ENCODE results near the gene UFM1.
A peak's percentile ranks its signal among the peaks of the same experiment; 100 is the strongest.

The UFM1 gene

DNA sequence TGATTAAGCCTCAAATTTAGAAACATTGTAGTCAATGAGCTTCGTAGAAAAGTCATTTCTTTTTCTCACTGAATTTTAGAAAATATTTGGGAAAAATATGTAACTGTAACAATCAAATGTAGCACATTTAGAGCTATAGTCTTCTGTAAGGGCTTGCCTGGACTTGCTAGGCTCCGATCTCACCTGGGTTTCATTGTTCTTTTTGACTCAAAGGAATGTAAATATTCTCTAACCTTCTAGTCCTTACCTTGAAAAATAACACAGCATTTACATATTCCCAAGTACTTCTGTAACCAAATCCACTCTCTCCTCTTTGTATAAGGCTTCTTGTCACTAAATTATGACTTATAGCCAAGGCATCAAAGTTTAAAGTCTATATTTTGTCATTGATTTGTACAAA lies 2.9 kb upstream of the UFM1 start:
- no peak overlapping the region for H3K4me3 ChIP-seq (ENCODE audit: control insufficient read depth, low read depth, low read length)
- TF ChIP-seq, protein P1, sequence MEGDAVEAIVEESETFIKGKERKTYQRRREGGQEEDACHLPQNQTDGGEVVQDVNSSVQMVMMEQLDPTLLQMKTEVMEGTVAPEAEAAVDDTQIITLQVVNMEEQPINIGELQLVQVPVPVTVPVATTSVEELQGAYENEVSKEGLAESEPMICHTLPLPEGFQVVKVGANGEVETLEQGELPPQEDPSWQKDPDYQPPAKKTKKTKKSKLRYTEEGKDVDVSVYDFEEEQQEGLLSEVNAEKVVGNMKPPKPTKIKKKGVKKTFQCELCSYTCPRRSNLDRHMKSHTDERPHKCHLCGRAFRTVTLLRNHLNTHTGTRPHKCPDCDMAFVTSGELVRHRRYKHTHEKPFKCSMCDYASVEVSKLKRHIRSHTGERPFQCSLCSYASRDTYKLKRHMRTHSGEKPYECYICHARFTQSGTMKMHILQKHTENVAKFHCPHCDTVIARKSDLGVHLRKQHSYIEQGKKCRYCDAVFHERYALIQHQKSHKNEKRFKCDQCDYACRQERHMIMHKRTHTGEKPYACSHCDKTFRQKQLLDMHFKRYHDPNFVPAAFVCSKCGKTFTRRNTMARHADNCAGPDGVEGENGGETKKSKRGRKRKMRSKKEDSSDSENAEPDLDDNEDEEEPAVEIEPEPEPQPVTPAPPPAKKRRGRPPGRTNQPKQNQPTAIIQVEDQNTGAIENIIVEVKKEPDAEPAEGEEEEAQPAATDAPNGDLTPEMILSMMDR (IDR thresholded peaks at IDR 0.05; ENCODE audit: control insufficient read depth, insufficient read depth, low read depth, low read length, missing control alignments) = no peak
- no peak for DNase-seq (ENCODE audit: low read depth)

DNA sequence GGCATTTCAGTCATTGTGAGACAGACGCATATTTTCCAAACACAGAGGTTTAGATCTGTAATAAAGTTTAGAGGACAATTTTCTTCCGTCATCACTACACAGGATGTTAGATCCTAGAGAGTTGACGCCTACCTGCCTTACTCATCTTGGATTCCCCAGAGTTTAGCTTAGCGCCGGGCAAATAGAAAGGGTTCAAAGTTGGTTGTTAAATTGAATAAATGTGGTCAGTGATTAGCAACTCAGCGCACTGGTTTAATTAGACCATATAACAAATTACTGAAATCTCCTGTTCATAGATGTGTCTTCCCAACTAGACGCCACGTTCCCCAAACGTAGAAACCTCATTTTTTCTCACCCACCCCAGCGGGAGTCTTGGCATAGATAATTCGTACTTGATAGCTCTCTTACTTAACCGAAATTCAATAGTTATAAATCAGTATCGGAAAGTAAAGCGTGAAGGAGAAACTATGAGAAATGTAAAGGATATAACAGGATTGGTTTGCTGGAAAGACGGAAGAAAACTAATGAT lies 726 bp upstream of the UFM1 start:
- DNase-seq (ENCODE audit: low read depth) = no peak
- H3K4me3 ChIP-seq (ENCODE audit: control insufficient read depth, low read depth, low read length) = peak overlapping the region; percentile 52
- TF ChIP-seq, protein P1 (IDR thresholded peaks at IDR 0.05; ENCODE audit: control insufficient read depth, insufficient read depth, low read depth, low read length, missing control alignments) = no peak

DNA sequence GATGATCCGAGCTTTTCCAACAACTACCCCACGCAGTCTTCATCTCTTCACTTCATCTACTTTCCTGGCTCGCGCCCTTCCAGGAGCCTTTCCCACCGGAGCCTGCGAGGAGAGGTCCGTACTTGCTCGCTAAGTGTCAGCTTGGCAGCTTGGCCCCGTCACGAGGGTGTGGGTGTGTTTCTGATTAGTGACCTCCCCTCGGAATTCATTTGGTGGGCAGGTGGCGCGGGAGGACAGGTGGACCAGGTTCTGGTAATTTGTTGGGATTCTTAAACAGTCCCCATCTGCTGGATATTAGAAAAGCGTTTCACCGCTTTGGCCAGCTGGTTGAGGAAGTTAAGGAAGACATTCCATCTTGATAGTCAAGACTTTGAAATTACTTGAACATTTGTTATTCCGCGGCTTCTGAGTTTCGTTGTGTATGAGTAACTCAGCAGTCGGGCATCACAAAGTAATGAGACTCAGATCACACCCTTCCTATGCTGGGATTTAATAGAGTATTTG lies 515 bp downstream of the UFM1 start:
- peak overlapping the region; percentile 97 for H3K4me3 ChIP-seq (ENCODE audit: control insufficient read depth, low read depth, low read length)
- TF ChIP-seq, protein P1 (IDR thresholded peaks at IDR 0.05; ENCODE audit: control insufficient read depth, insufficient read depth, low read depth, low read length, missing control alignments) = no peak
- peak; percentile 11 for DNase-seq (ENCODE audit: low read depth)

DNA sequence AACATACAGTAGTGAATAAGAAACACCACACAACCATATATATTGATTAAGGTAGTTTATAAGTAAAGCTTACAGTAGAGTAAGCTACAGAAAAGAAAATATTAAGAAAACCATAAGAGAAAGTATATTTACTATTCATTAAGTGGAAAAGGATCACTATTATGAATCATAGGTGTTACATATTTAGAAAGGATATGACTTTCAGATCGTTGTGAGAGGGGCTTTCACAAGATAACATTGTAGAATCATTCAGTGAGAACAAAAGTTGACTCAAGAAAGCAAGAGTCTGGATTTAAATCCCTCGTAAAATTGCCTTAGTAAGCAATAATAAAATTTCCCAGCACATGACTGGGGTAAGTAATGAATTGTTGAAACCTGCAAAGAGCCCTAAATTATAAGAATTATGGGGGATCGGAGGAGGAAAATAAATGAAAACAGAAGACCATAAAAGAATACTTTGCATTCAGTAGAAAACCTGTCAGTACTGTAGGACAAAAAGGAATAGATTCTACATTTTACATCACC lies 6.0 kb downstream of the UFM1 start:
- TF ChIP-seq, protein P1 (IDR thresholded peaks at IDR 0.05; ENCODE audit: control insufficient read depth, insufficient read depth, low read depth, low read length, missing control alignments) = no peak
- H3K4me3 ChIP-seq (ENCODE audit: control insufficient read depth, low read depth, low read length) = no peak overlapping the region
- no peak for DNase-seq (ENCODE audit: low read depth)

DNA sequence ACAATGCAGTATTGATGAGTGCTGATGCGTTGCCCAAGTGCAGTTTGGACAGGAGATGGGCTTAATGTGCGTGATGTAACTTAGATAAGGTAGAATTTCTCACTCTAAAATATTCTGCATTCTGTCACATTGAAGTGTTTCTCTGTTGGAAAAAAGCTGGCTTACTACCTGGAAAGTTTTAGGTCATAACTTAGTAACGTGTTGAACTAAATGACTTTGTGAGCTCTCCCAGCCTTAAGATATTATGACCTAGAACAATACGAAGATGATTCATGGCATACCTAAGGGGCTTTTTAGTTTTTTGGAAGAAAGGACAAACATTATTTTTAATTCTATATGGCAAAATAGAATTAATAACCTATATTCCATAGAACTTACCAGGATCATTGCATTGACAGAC lies 9.0 kb downstream of the UFM1 start:
- no peak overlapping the region for H3K4me3 ChIP-seq (ENCODE audit: control insufficient read depth, low read depth, low read length)
- DNase-seq (ENCODE audit: low read depth) = no peak
- TF ChIP-seq, protein P1 (IDR thresholded peaks at IDR 0.05; ENCODE audit: control insufficient read depth, insufficient read depth, low read depth, low read length, missing control alignments) = no peak

DNA sequence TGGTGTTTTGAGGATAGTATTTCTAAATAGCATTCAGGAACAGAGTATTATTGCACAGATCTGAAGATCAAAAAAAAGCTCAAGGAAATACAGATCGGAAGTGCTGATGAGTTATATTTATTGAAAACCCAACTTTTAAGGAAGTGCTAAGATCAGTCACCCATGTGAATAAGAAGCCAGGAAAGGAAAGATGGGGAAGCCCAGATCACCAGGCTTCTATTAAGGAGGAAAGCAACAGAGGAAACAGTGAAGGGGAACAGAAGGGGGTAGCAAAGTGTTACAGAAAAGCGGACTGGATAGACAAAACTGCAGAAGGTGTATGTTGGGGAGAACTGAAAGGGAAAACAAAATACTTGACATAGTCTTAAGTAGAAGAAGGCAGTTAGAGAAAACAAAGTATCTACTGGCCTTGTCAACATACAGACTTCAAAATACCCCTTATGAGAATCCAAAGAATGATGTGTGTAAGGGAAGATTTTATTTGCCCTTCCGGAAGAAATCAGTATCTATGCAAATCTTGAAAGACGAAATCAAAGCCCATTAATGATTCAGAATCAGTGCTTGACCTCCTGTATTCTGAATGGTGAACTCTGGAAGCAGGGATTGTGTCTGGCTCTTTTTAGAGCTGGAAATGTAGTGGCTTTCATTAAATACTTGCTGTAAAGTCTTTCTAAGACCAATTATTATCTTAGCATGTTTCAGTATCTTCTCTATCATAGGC lies 12.1 kb downstream of the UFM1 start:
- TF ChIP-seq, protein P1 (IDR thresholded peaks at IDR 0.05; ENCODE audit: control insufficient read depth, insufficient read depth, low read depth, low read length, missing control alignments) = no peak
- DNase-seq (ENCODE audit: low read depth) = no peak
- no peak overlapping the region for H3K4me3 ChIP-seq (ENCODE audit: control insufficient read depth, low read depth, low read length)
